HG02884 (cell line): ENCODE measurements around the gene STARD3.
"Not testable (repeated sequence)": the region's sequence is repeated elsewhere in the genome, so short reads cannot be mapped to it uniquely, and the experiment has no call there.

ENCODE experiments used
- ATAC-seq: cut with Tn5 transposase; IDR thresholded peaks from one replicate; pipeline ENCODE4 v1.9.1; 2021; ENCODE audit warnings: mild to moderate bottlenecking, moderate library complexity; ENCODE audit not compliant: unreplicated experiment

The STARD3 gene

DNA sequence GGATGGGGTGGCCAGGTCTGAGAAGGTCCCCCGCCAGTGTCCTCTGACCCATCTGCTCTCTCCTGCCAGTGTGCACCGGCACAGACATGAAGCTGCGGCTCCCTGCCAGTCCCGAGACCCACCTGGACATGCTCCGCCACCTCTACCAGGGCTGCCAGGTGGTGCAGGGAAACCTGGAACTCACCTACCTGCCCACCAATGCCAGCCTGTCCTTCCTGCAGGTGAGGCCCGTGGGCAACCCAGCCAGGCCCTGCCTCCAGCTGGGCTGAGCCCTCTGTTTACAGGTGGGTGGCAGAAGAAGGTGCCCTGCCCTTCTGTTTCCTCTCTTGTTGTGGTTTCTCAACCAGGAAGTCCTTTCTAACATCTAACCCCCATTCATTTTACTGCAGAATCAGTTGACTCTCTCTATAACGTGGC is 70.0 kb downstream of the STARD3 start:
- no peak for ATAC-seq

- no peak for ATAC-seq
These were observed 72.5 kb downstream of the STARD3 start for GRCh38 chr17:39709319-39709997.

GRCh38 chr17:39709998-39710964 is 73.3 kb downstream of the STARD3 start:
- no peak for ATAC-seq

DNA sequence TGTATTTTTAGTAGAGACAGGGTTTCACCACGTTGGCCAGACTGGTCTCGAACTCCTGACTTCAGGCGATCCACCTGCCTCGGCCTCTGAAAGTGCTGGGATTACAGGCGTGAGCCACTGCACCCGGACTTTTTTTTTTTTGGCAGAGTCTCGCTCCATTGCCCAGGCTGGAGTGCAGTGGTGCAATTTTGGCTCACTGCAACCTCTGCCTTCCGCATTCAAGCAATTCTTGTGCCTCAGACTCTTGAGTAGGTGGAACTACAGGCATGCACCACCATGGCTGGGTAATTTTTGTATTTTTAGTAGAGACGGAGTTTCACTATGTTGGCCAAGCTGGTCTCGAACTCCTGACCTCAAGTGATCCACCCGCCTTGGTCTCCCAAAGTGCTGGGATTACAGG is 74.1 kb downstream of the STARD3 start:
- not testable (repeated sequence) for ATAC-seq

GRCh38 chr17:39711851-39712250 is 74.9 kb downstream of the STARD3 start:
- no peak for ATAC-seq
